Lower leg skin (tissue), 3 donors: ENCODE measurements around the gene LRP1B.

Experiments used
- CTCF ChIP-seq, 3 donors: fragments of 450-650 bp; IDR thresholded peaks; one replicate each; pipeline ENCODE4 v1.5.1; 2016; ENCODE audit warnings: antibody characterized with exemption in 3 of 3, mild to moderate bottlenecking in 3 of 3, moderate library complexity in 2 of 3
- POLR2A ChIP-seq, 2 donors: fragments of 450-650 bp; IDR thresholded peaks; one replicate each; pipeline ENCODE4 v1.6.1; 2016 to 2017; ENCODE audit warnings: antibody characterized with exemption in 2 of 2, mild to moderate bottlenecking in 1 of 2, moderate library complexity in 1 of 2

- TF ChIP-seq CTCF (IDR thresholded peaks at IDR 0.05) (no peak), POLR2A (IDR thresholded peaks at IDR 0.05) (no peak)
These were observed 93.1 kb downstream of the LRP1B start for GRCh38 chr2:142037744-142038143.
